22Rv1 (cell line): Measurements from ENCODE around the gene NUDT4B.
"Not testable (repeated sequence)": the region's sequence is repeated elsewhere in the genome, so short reads cannot be mapped to it uniquely, and the experiment has no call there.

Experiments
- CTCF ChIP-seq: fragments of 450-650 bp; IDR thresholded peaks from 2 replicates; pipeline ENCODE4 v1.5.1; 2017; ENCODE audit warnings: mild to moderate bottlenecking
- ZFX ChIP-seq: fragments of 450-650 bp; IDR thresholded peaks from 2 replicates; pipeline ENCODE4 v1.6.1; 2017; ENCODE audit warnings: antibody characterized with exemption, borderline replicate concordance

DNA sequence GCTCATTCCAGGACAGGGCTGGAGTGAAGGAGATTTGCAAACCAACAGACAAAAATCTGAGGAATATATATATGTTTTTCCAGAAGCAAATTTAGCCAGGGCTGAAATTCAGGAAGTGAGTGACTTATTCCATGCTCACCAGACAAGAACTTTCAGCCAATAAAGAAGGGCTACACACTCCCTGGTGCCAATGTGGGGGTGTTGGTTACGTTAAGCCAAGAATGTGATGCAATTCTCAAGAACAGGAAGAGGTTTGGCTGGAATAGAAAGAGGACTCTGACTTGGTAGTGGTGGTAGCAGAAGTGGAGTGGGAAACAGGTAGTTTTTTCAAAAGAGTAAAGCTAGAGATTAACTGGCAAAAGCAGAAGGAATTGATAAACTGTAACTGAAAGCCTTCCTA, 11.6 kb downstream of the NUDT4B start:
- not testable (repeated sequence) for TF ChIP-seq CTCF, ZFX
